DOHH2 (cell line): ENCODE results near the gene RHCG.

Experiments used
- EZH2phosphoT487 ChIP-seq: fragments of 200-600 bp; sonication (generic); IDR thresholded peaks from 2 replicates; pipeline ENCODE4 v1.6.1; 2017; ENCODE audit warnings: borderline replicate concordance, mild to moderate bottlenecking, antibody characterized with exemption, low read length, moderate library complexity, mixed read lengths
- TF ChIP-seq, protein P1 (sequence below): fragments of 200-600 bp; sonication (generic); IDR thresholded peaks from one replicate; pipeline ENCODE4 v1.5.1; 2014; ENCODE audit warnings: antibody characterized with exemption, mild to moderate bottlenecking, low read depth, low read length; ENCODE audit not compliant: poor library complexity, severe bottlenecking

DNA sequence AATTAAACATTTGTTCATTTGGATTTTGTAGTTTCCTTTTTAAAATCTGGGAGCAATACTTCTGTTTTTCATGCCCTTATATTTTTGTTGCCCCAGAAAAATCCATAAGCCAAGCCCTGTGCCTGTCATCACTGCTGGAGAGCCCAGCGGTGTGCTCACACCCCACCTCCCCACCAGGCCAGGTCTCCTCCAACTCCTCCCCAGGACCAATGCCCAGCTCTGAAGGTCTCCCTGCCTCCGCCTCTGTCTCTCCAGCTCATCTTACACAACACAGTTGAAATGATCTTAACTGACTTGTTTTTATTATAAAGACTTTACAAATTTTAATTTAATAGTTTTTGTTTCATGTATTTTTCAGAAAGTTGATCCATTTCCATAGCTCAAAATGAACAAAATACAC is 66.4 kb downstream of the RHCG start:
- TF ChIP-seq, protein P1, sequence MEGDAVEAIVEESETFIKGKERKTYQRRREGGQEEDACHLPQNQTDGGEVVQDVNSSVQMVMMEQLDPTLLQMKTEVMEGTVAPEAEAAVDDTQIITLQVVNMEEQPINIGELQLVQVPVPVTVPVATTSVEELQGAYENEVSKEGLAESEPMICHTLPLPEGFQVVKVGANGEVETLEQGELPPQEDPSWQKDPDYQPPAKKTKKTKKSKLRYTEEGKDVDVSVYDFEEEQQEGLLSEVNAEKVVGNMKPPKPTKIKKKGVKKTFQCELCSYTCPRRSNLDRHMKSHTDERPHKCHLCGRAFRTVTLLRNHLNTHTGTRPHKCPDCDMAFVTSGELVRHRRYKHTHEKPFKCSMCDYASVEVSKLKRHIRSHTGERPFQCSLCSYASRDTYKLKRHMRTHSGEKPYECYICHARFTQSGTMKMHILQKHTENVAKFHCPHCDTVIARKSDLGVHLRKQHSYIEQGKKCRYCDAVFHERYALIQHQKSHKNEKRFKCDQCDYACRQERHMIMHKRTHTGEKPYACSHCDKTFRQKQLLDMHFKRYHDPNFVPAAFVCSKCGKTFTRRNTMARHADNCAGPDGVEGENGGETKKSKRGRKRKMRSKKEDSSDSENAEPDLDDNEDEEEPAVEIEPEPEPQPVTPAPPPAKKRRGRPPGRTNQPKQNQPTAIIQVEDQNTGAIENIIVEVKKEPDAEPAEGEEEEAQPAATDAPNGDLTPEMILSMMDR, result no peak
- no peak for TF ChIP-seq EZH2phosphoT487
